GM12891 (cell line): ENCODE results near the gene SNX2.

Source experiments
- DNase-seq: peaks from one replicate; pipeline ENCODE4 v3.0.0; 2011; ENCODE audit warnings: low spot score; ENCODE audit not compliant: insufficient read length
- FAIRE-seq: peaks from 2 replicates; lab custom pipeline; 2011; peaks lifted over from hg19 to GRCh38; lab: Jason Lieb, UNC
- PAX5 ChIP-seq: IDR thresholded peaks from 2 replicates; pipeline ENCODE4 v1.6.1; 2011; ENCODE audit warnings: low read length, moderate library complexity, mild to moderate bottlenecking; ENCODE audit not compliant: insufficient read depth, severe bottlenecking
- POLR2A ChIP-seq: IDR thresholded peaks from 2 replicates; pipeline ENCODE4 v1.6.1; 2011; ENCODE audit warnings: low read depth, low read length, control low read depth
- POLR2AphosphoS5 ChIP-seq: IDR thresholded peaks from 2 replicates; pipeline ENCODE4 v1.6.1; 2011; ENCODE audit warnings: low read depth, low read length, control low read depth
- POU2F2 ChIP-seq: IDR thresholded peaks from 2 replicates; pipeline ENCODE4 v1.6.1; 2011; ENCODE audit warnings: low read depth, mild to moderate bottlenecking, control low read depth, low read length, moderate library complexity
- SPI1 ChIP-seq: IDR thresholded peaks from 2 replicates; pipeline ENCODE4 v1.6.1; 2011; ENCODE audit warnings: low read depth, low read length, control low read depth
- TAF1 ChIP-seq: IDR thresholded peaks from 2 replicates; pipeline ENCODE4 v1.6.1; 2011; ENCODE audit warnings: low read depth, low read length, control low read depth

Gene SNX2

GRCh38 chr5:122835681-122836080 lies 60.8 kb downstream of the SNX2 start:
- no peak for FAIRE-seq
- TF ChIP-seq POLR2A, result no peak
- no peak for TF ChIP-seq POU2F2
- TF ChIP-seq SPI1, result no peak
- no peak for TF ChIP-seq PAX5
- no peak for TF ChIP-seq POLR2AphosphoS5
- TF ChIP-seq TAF1, result no peak
- DNase-seq, result no peak

- TF ChIP-seq PAX5, result no peak
- TF ChIP-seq SPI1, result no peak
- no peak for TF ChIP-seq TAF1
- TF ChIP-seq POLR2AphosphoS5, result no peak
- no peak for TF ChIP-seq POU2F2
- FAIRE-seq, result no peak
- no peak for DNase-seq
Measured at GRCh38 chr5:122836947-122837346, 62.1 kb downstream of the SNX2 start.

- FAIRE-seq, result no peak
- no peak for TF ChIP-seq SPI1
- DNase-seq, result no peak
Measured at GRCh38 chr5:122839731-122840130, 64.9 kb downstream of the SNX2 start.

GRCh38 chr5:122842016-122842580 lies 67.2 kb downstream of the SNX2 start:
- no peak for DNase-seq
- no peak for FAIRE-seq
- no peak for TF ChIP-seq POU2F2
- no peak for TF ChIP-seq PAX5
- TF ChIP-seq TAF1, result no peak
- no peak for TF ChIP-seq POLR2A
- TF ChIP-seq POLR2AphosphoS5, result no peak

- TF ChIP-seq POLR2AphosphoS5 (no peak), SPI1 (no peak), PAX5 (no peak), POU2F2 (no peak), TAF1 (no peak), POLR2A (no peak)
- DNase-seq (no peak), FAIRE-seq (no peak)
Measured at GRCh38 chr5:122844136-122844909, 69.4 kb downstream of the SNX2 start.

- TF ChIP-seq TAF1, result no peak
- TF ChIP-seq POLR2AphosphoS5, result no peak
- TF ChIP-seq SPI1, result no peak
- TF ChIP-seq PAX5, result no peak
- TF ChIP-seq POLR2A, result no peak
- TF ChIP-seq POU2F2, result no peak
- FAIRE-seq (peak; percentile 23), DNase-seq (peak; percentile 19)
Measured at GRCh38 chr5:122844910-122845228, 70.0 kb downstream of the SNX2 start.

- TF ChIP-seq TAF1, result no peak
- no peak for TF ChIP-seq POLR2AphosphoS5
- TF ChIP-seq POU2F2, result no peak
- TF ChIP-seq PAX5, result no peak
- no peak for TF ChIP-seq SPI1
- TF ChIP-seq POLR2A, result no peak
- DNase-seq (peak; percentile 77), FAIRE-seq (peak; percentile 75)
Measured at GRCh38 chr5:122845229-122846050, 70.6 kb downstream of the SNX2 start, which contains the start of gene SNX24. SNX24 (plus strand) TSS chr5:122845613; CDS start chr5:122845634, 21 bp downstream.

GRCh38 chr5:122846051-122846550 lies 71.2 kb downstream of the SNX2 start:
- DNase-seq (no peak), FAIRE-seq (no peak)
- TF ChIP-seq POLR2AphosphoS5 (no peak), PAX5 (no peak), POU2F2 (no peak), POLR2A (no peak), SPI1 (no peak), TAF1 (no peak)

- FAIRE-seq (no peak), DNase-seq (no peak)
Measured at GRCh38 chr5:122847687-122848081, 72.8 kb downstream of the SNX2 start.

More at GRCh38 chr5:122847687-122848081, 72.8 kb downstream of the SNX2 start:
- TF ChIP-seq TAF1 (no peak), POLR2AphosphoS5 (no peak), SPI1 (no peak), PAX5 (no peak), POU2F2 (no peak), POLR2A (no peak)
